IPS-15b (cell line): ENCODE results near the gene HTR3E.
"Not testable (repeated sequence)": the region's sequence is repeated elsewhere in the genome, so short reads cannot be mapped to it uniquely, and the experiment has no call there.

Experiments used
- H3K27me3 ChIP-seq: one replicate; pipeline ENCODE4 v1.6.1; 2013; ENCODE audit warnings: low read length; ENCODE audit not compliant: control insufficient read depth, insufficient read depth
- H3K36me3 ChIP-seq: one replicate; pipeline ENCODE4 v1.6.1; 2013; ENCODE audit warnings: low read length; ENCODE audit not compliant: control insufficient read depth, insufficient read depth
- H3K4me1 ChIP-seq: one replicate; pipeline ENCODE4 v1.6.1; 2013; ENCODE audit warnings: mild to moderate bottlenecking, low read length; ENCODE audit not compliant: control insufficient read depth, insufficient read depth
- H3K4me3 ChIP-seq: one replicate; pipeline ENCODE4 v1.5.1; 2013; ENCODE audit warnings: low read depth, low read length
- H3K9ac ChIP-seq: one replicate; pipeline ENCODE4 v1.6.1; 2013; ENCODE audit warnings: low read depth, mild to moderate bottlenecking, low read length
- H3K9me3 ChIP-seq: one replicate; pipeline ENCODE4 v1.6.1; 2013; ENCODE audit warnings: mild to moderate bottlenecking, low read length; ENCODE audit not compliant: control insufficient read depth, insufficient read depth

HTR3E gene

DNA sequence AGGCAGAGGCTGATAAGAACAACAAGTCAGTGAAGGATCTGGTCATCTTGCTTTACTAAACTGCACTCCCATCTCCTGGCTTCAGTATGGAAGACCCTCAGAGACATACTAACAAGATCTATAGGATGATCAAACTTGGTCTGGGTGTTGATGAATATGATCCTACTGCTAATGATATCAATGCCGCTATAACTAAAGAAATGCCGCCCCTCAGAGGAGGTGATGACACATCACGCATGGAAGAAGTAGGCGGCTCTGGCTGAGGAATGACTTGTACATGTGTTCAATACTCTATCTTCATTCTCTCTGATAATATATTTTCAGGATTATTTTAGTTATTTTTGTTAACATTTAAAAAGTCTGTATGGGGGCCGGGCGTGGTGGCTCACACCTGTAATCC is 20.8 kb downstream of the HTR3E start:
- H3K4me3 ChIP-seq, result no peak overlapping the region
- no peaks in the 10 kb centered on the region for H3K36me3 ChIP-seq
- no peaks in the 10 kb centered on the region for H3K9me3 ChIP-seq
- H3K27me3 ChIP-seq, result no peaks in the 10 kb centered on the region
- H3K9ac ChIP-seq, result no peak overlapping the region
- no peaks in the 10 kb centered on the region for H3K4me1 ChIP-seq

DNA sequence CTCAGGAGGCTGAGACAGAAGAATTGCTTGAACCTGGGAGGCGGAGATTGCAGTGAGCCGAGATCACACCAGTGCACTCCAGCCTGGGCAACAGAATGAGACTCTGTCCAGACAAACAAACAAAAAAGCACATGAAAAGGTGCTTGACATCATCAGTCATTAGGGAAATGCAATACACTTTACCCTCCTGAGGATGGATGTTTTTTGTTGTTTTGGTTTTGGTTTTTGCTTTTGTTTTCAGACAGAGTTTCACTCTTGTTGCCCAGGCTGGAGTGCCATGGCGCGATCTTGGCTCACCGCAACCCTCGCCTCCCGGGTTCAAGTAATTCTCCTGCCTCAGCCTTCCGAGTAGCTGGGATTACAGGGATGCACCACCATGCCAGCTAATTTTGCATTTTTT is 24.2 kb downstream of the HTR3E start:
- H3K4me3 ChIP-seq, H3K9ac ChIP-seq, H3K4me1 ChIP-seq, H3K9me3 ChIP-seq, H3K27me3 ChIP-seq, H3K36me3 ChIP-seq: not testable (repeated sequence)

DNA sequence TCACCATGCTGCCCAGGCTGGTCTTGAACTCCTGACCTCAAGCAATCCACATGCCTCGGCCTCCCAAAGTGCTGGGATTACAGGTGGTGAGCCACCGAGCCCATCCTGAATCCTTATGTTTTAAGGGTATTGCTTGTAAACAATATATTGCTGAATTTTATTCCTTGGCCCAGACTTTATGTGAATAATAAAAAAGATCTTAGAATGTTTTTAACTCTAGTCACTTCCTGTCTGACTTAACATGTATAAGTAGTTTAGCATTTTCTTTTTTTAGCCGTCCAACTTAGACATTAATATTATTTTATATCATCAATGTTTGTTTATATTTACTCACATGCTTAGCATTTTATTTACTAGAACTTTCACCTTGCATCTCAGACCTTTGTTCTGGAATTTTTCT is 29.1 kb downstream of the HTR3E start:
- no peaks in the 10 kb centered on the region for H3K4me1 ChIP-seq
- no peak overlapping the region for H3K9ac ChIP-seq
- no peaks in the 10 kb centered on the region for H3K36me3 ChIP-seq
- H3K4me3 ChIP-seq, result no peak overlapping the region
- H3K27me3 ChIP-seq, result no peaks in the 10 kb centered on the region
- H3K9me3 ChIP-seq, result no peaks in the 10 kb centered on the region

DNA sequence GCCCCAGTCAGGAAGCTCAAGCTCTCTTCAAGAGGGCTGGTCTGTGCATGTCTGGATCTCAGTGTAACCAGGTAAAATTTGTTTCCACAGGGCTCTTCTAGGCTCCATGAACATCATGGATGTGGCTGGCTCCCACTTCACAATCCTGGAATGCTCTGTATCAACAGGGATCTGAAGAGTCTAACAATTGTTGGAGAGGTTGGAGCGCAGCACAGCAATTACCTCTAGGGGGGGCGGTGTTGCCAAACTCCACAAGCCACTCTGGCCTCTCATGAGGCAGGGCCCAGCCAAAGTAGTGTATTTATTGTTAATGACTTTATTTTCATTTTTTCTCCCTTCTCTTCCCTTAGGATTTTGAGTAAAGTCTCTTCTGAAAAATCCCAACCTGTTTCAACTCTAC is 32.1 kb downstream of the HTR3E start:
- no peaks in the 10 kb centered on the region for H3K4me1 ChIP-seq
- H3K9me3 ChIP-seq, result no peaks in the 10 kb centered on the region
- no peaks in the 10 kb centered on the region for H3K36me3 ChIP-seq
- H3K27me3 ChIP-seq, result no peaks in the 10 kb centered on the region
- no peak overlapping the region for H3K9ac ChIP-seq
- H3K4me3 ChIP-seq, result no peak overlapping the region

DNA sequence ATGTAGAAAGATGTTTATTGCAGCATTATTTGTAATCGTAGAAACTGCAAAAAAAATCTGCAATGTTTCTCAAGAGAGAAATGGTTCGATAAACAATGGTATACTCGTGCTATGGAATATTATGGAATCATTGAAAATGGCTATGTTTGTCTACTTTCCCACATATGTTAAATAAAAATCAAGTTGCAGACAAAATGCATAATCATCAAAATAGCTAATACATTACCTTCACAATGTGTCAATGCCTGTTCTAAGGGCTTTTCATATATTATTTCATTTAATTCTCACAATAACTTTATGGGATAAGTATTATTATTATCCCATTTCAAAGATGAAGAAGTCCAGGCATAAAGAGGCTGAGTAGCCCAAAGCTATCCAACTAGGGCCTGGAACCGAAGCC is 36.1 kb downstream of the HTR3E start:
- H3K36me3 ChIP-seq, result peaks cover 3% of the 10 kb centered on the region
- H3K4me1 ChIP-seq, result peaks cover 5% of the 10 kb centered on the region
- H3K27me3 ChIP-seq, result no peaks in the 10 kb centered on the region
- no peak overlapping the region for H3K9ac ChIP-seq
- no peaks in the 10 kb centered on the region for H3K9me3 ChIP-seq
- no peak overlapping the region for H3K4me3 ChIP-seq

DNA sequence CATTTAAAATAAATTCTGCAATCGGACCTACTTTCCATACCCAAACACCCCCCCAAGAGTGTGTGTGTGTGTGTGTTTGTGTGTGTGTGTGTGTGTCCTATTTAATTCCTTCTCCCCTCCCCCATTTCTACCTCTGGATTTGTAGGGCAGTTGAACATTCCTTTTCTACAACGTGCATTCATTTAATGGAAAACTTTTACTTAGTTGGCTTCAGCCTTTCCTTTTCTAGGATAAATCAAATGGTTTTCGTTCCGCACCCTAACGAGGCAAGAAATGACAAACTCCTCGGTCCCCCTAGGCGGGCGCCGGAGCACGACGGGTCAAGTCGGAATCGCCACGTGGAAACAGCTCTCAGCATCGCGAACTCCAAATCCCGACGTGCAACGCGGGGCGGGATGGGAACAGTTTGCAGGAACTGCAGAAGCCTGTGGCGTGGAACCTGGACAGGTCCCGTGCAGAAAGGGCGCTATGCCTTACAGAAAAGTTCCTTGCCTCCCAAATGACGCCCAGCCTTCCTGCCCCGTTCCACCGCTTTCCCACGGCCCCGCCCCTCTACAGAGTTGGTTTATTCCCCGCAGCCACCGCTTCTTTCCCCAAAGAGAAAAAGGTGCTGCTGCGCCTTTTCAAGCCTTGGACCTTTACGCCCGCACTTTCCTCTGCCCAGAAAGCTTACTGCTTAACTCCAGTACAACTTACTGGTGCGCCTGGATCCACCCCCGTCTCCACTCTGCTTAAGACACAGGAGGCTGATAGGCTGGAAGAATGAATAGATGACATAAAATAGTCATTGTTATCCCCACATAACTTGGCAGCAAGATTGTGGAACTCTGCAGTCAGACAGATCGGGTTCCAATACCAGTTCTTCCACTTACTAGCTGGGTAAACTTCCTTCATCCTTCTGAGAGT is 37.2 kb downstream of the HTR3E start:
- H3K4me3 ChIP-seq, result peak overlapping the region; percentile 97
- peaks cover 5% of the 10 kb centered on the region for H3K36me3 ChIP-seq
- H3K9me3 ChIP-seq, result no peaks in the 10 kb centered on the region
- H3K4me1 ChIP-seq, result peaks cover 5% of the 10 kb centered on the region
- H3K9ac ChIP-seq, result peak overlapping the region; percentile 85
- H3K27me3 ChIP-seq, result no peaks in the 10 kb centered on the region

DNA sequence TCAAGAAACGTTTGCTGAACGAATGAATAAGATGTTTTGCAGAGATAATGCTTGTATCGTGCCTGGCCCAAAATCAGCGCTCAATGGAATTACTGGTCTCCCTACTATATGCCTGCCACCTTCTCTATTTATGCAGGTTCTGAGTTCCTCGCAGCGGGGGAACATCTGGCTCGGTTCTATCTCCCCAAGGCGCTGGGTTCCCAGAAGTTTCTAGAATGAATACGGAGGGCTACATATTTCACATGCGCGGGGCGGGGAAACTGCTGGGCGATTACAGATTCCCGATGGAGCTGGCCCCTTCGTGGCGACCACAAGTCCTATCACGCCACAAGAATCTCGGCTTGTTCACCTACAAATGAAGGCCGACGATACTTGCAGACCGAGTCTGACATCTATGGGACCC is 37.9 kb downstream of the HTR3E start:
- H3K4me1 ChIP-seq, result peaks cover 5% of the 10 kb centered on the region
- H3K27me3 ChIP-seq, result no peaks in the 10 kb centered on the region
- H3K36me3 ChIP-seq, result peaks cover 5% of the 10 kb centered on the region
- H3K9me3 ChIP-seq, result no peaks in the 10 kb centered on the region
- peak overlapping the region; percentile 85 for H3K9ac ChIP-seq
- H3K4me3 ChIP-seq, result peak overlapping the region; percentile 97

DNA sequence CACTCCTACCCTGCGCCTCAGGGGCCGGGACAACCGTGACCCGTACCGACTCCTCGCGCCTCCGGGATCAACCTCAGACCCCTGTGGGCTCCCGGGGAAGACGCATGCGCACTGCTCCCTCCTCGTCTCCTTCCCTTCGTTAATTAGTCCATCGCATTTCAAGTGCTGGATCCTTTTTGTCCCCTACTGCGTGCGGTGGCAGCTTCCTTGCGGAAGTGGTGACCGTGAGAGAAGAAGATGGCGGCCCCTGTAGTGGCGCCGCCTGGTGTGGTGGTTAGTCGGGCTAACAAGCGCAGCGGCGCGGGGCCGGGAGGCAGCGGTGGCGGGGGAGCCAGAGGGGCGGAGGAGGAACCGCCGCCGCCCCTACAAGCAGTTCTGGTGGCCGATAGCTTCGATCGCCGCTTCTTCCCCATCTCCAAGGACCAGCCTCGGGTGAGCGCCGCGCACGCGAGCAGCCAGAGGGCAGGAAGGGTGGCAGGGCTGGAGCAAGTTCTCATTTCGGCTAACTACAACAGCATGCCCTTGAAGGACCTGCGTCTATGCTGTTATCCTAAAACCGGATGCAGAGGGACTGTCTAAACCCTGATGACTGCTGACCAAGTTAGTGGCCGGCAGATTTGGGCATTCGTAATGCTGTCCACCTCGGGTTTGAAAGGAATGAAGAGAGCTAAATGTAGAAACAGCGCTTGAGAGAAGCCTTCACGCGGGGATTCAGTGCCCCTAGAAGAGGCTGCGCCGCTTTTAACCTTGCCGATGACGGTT is 38.5 kb downstream of the HTR3E start, which contains the start of gene EIF2B5:
Gene EIF2B5, plus strand, starts transcription at position 210 of the 762 bp plus-strand sequence. Its CDS starts 28 bp downstream, at position 238.
- H3K4me3 ChIP-seq, result peak within 1 kb of the TSS; percentile 97
- H3K9me3 ChIP-seq, result no peaks in the 10 kb centered on the region
- peaks cover 5% of the 10 kb centered on the region for H3K4me1 ChIP-seq
- H3K27me3 ChIP-seq, result no peaks in the 10 kb centered on the region
- H3K9ac ChIP-seq, result peak within 1 kb of the TSS; percentile 85
- peaks cover 9% of the 10 kb centered on the region for H3K36me3 ChIP-seq

DNA sequence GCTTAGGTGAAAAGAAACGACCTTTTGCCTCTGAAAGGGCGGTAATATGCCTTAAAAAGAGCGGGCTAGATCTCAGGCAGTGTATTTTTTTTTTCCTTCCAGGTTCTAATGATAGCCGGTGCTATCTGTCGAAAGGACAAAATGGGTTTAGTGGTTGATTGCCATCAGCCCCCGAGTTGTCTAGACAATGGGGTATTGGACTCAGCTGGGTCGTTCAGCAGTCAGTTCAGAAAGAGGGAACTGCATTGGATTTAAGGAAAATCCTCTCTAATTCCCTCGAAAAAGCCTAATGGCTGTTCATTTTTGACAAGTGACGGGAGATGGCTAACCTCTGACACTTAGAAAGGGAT is 39.0 kb downstream of the HTR3E start:
- Histone ChIP-seq H3K4me1 (peaks cover 5% of the 10 kb centered on the region), H3K4me3 (peak overlapping the region; percentile 97), H3K9me3 (no peaks in the 10 kb centered on the region), H3K27me3 (no peaks in the 10 kb centered on the region), H3K36me3 (peaks cover 12% of the 10 kb centered on the region), H3K9ac (peak overlapping the region; percentile 85)

DNA sequence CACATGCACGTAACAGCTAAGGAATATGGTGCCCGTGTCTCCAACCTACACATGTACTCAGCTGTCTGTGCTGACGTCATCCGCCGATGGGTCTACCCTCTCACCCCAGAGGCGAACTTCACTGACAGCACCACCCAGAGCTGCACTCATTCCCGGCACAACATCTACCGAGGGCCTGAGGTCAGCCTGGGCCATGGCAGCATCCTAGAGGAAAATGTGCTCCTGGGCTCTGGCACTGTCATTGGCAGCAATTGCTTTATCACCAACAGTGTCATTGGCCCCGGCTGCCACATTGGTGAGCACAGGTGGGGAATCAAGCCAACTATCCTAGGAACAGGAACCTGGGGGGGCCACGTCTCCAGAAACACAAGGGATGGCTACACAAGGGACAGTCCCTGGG is 43.6 kb downstream of the HTR3E start:
- H3K4me3 ChIP-seq, result no peak overlapping the region
- H3K36me3 ChIP-seq, result peaks cover 43% of the 10 kb centered on the region
- no peaks in the 10 kb centered on the region for H3K27me3 ChIP-seq
- no peak overlapping the region for H3K9ac ChIP-seq
- H3K9me3 ChIP-seq, result no peaks in the 10 kb centered on the region
- H3K4me1 ChIP-seq, result peaks cover 5% of the 10 kb centered on the region

DNA sequence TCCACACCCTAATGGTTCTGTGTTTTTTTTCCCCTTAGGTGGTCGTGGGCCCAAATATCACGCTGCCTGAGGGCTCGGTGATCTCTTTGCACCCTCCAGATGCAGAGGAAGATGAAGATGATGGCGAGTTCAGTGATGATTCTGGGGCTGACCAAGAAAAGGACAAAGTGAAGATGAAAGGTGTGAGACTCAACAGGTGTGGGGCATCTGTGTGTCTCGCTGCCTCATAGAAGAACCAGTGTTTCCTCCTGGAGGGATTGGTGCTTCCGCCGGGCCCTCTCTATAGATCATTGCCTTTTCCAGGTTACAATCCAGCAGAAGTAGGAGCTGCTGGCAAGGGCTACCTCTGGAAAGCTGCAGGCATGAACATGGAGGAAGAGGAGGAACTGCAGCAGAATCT is 45.3 kb downstream of the HTR3E start:
- peaks cover 45% of the 10 kb centered on the region for H3K36me3 ChIP-seq

DNA sequence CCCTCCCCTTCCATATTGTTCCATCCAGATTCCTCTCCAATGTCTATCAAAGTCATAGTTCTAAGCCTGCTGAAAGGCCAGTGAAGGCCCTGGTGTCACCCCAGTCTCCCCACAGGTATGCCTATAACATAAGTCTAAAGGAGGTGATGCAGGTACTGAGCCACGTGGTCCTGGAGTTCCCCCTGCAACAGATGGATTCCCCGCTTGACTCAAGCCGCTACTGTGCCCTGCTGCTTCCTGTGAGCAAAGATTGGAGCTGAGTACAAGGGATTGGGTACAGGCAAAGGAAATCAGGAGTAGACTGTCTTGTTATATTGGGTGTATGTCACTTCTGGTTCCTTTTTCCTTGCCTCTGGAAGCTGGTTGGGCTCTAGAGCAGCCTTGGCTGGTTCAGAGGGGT is 46.5 kb downstream of the HTR3E start:
- peaks cover 43% of the 10 kb centered on the region for H3K36me3 ChIP-seq
- no peaks in the 10 kb centered on the region for H3K4me1 ChIP-seq
- H3K27me3 ChIP-seq, result no peaks in the 10 kb centered on the region

More for the DNA sequence above, 45.3 kb downstream of the HTR3E start:
- Histone ChIP-seq H3K4me1 (no peaks in the 10 kb centered on the region), H3K27me3 (no peaks in the 10 kb centered on the region), H3K4me3 (no peak overlapping the region), H3K9me3 (no peaks in the 10 kb centered on the region), H3K9ac (no peak overlapping the region)

More for the DNA sequence above, 46.5 kb downstream of the HTR3E start:
- H3K4me3 ChIP-seq, result no peak overlapping the region
- H3K9ac ChIP-seq, result no peak overlapping the region
- H3K9me3 ChIP-seq, result no peaks in the 10 kb centered on the region
